ENCODE measurements around the gene CHRNB2.

The CHRNB2 gene

GRCh38 chr1:154581766-154582165 lies 14.2 kb downstream of the CHRNB2 start:
- no peak for DNase-seq

- no peak for DNase-seq
Measured at GRCh38 chr1:154582885-154583284, 15.3 kb downstream of the CHRNB2 start.

GRCh38 chr1:154583773-154584172 lies 16.2 kb downstream of the CHRNB2 start:
- DNase-seq = no peak

- no peak for DNase-seq
Measured at GRCh38 chr1:154584267-154584994, 16.9 kb downstream of the CHRNB2 start.

GRCh38 chr1:154586231-154586630 lies 18.7 kb downstream of the CHRNB2 start:
- DNase-seq = no peak

GRCh38 chr1:154586641-154587040 lies 19.1 kb downstream of the CHRNB2 start:
- no peak for DNase-seq

GRCh38 chr1:154589780-154590179 lies 22.2 kb downstream of the CHRNB2 start:
- no peak for DNase-seq

- no peak for DNase-seq
Measured at GRCh38 chr1:154590756-154591155, 23.2 kb downstream of the CHRNB2 start.

GRCh38 chr1:154591206-154591605 lies 23.6 kb downstream of the CHRNB2 start:
- no peak for DNase-seq

GRCh38 chr1:154593390-154593789 lies 25.8 kb downstream of the CHRNB2 start:
- no peak for DNase-seq

GRCh38 chr1:154594811-154595210 lies 27.2 kb downstream of the CHRNB2 start:
- no peak for DNase-seq

GRCh38 chr1:154595621-154596020 lies 28.0 kb downstream of the CHRNB2 start:
- no peak for DNase-seq

- DNase-seq = no peak
Measured at GRCh38 chr1:154598871-154599635, 31.5 kb downstream of the CHRNB2 start.

GRCh38 chr1:154599658-154600057 lies 32.1 kb downstream of the CHRNB2 start:
- DNase-seq = no peak

GRCh38 chr1:154603317-154603716 lies 35.7 kb downstream of the CHRNB2 start:
- DNase-seq = no peak

GRCh38 chr1:154605534-154605933 lies 38.0 kb downstream of the CHRNB2 start:
- DNase-seq = no peak

- peak; percentile 5 to 13 for DNase-seq
Measured at GRCh38 chr1:154607106-154607608, 39.6 kb downstream of the CHRNB2 start.

- peak; percentile 90 to 93 for DNase-seq
Measured at GRCh38 chr1:154607609-154608396, 40.2 kb downstream of the CHRNB2 start, which contains the start of gene ADAR. TSS of gene ADAR (minus strand) at chr1:154608186. CDS start at chr1:154608006, 180 bp downstream.

- no peak for DNase-seq
Measured at GRCh38 chr1:154608397-154609270, 41.1 kb downstream of the CHRNB2 start.

- DNase-seq = no peak
Measured at GRCh38 chr1:154609398-154610380, 42.1 kb downstream of the CHRNB2 start.
